Ishikawa (cell line): ENCODE data around the gene TRPV3.

Experiments used
- CEBPB ChIP-seq: IDR thresholded peaks from 2 replicates; pipeline ENCODE4 v1.6.1; 2012
- CREB1 ChIP-seq: IDR thresholded peaks from 2 replicates; pipeline ENCODE4 v1.6.1; 2012; ENCODE audit warnings: low read depth
- EGR1 ChIP-seq: IDR thresholded peaks from 2 replicates; pipeline ENCODE4 v1.6.1; 2012
- EP300 ChIP-seq: IDR thresholded peaks from 2 replicates; pipeline ENCODE4 v1.6.1; 2012; ENCODE audit warnings: borderline replicate concordance
- FOXM1 ChIP-seq: IDR thresholded peaks from 2 replicates; pipeline ENCODE4 v1.6.1; 2012; ENCODE audit warnings: low read depth, borderline replicate concordance
- NFIC ChIP-seq: IDR thresholded peaks from 2 replicates; pipeline ENCODE4 v1.6.1; 2012
- RAD21 ChIP-seq: IDR thresholded peaks from 2 replicates; pipeline ENCODE4 v1.6.1; 2012; ENCODE audit warnings: low read depth
- TAF1 ChIP-seq: IDR thresholded peaks from 2 replicates; pipeline ENCODE4 v1.6.1; 2012; ENCODE audit warnings: low read depth, mild to moderate bottlenecking
- TCF12 ChIP-seq: IDR thresholded peaks from 2 replicates; pipeline ENCODE4 v1.6.1; 2012; ENCODE audit warnings: low read depth
- TEAD4 ChIP-seq: IDR thresholded peaks from 2 replicates; pipeline ENCODE4 v1.6.1; 2012
- YY1 ChIP-seq: IDR thresholded peaks from 2 replicates; pipeline ENCODE4 v1.6.1; 2012; ENCODE audit warnings: low read depth
- ZBTB7A ChIP-seq: IDR thresholded peaks from 2 replicates; pipeline ENCODE4 v1.6.1; 2012; ENCODE audit warnings: low read depth
- TF ChIP-seq, protein P1 (sequence below): IDR thresholded peaks from 2 replicates; pipeline ENCODE4 v1.6.1; 2012
- TF ChIP-seq, protein P2 (sequence below): IDR thresholded peaks from 2 replicates; pipeline ENCODE4 v1.6.1; 2012
- TF ChIP-seq, protein P3 (sequence below): IDR thresholded peaks from 2 replicates; pipeline ENCODE4 v1.6.1; 2012; ENCODE audit warnings: low read depth, mild to moderate bottlenecking

Gene TRPV3

DNA sequence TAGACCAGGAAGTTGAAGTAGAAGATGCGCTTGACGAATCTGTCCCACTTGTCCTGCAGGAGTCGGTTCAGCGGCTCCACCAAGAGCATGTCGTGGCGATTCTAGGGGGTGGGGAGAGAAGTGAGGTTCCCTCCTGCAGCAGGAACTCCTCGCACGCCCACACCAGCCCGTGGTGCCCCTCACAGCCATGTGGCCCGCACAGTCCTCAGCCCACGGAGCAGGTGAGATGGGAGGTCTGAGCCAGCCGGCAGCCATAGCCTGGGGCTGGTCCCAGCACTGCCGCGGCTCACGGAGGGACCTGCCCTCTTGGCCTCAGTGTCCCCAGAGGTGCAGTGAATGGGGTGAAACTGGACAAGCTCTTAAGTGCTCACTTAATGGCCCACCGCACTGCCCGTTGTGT lies 28.2 kb upstream of the TRPV3 start:
- TF ChIP-seq YY1 (no peak), EP300 (no peak), EGR1 (no peak), ZBTB7A (no peak), FOXM1 (no peak), RAD21 (no peak), TEAD4 (no peak), TCF12 (no peak), TAF1 (no peak), NFIC (no peak), CEBPB (no peak), CREB1 (no peak)
- TF ChIP-seq, protein P1, sequence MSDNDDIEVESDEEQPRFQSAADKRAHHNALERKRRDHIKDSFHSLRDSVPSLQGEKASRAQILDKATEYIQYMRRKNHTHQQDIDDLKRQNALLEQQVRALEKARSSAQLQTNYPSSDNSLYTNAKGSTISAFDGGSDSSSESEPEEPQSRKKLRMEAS = no peak
- TF ChIP-seq, protein P2, sequence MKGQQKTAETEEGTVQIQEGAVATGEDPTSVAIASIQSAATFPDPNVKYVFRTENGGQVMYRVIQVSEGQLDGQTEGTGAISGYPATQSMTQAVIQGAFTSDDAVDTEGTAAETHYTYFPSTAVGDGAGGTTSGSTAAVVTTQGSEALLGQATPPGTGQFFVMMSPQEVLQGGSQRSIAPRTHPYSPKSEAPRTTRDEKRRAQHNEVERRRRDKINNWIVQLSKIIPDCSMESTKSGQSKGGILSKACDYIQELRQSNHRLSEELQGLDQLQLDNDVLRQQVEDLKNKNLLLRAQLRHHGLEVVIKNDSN = no peak
- TF ChIP-seq, protein P3, sequence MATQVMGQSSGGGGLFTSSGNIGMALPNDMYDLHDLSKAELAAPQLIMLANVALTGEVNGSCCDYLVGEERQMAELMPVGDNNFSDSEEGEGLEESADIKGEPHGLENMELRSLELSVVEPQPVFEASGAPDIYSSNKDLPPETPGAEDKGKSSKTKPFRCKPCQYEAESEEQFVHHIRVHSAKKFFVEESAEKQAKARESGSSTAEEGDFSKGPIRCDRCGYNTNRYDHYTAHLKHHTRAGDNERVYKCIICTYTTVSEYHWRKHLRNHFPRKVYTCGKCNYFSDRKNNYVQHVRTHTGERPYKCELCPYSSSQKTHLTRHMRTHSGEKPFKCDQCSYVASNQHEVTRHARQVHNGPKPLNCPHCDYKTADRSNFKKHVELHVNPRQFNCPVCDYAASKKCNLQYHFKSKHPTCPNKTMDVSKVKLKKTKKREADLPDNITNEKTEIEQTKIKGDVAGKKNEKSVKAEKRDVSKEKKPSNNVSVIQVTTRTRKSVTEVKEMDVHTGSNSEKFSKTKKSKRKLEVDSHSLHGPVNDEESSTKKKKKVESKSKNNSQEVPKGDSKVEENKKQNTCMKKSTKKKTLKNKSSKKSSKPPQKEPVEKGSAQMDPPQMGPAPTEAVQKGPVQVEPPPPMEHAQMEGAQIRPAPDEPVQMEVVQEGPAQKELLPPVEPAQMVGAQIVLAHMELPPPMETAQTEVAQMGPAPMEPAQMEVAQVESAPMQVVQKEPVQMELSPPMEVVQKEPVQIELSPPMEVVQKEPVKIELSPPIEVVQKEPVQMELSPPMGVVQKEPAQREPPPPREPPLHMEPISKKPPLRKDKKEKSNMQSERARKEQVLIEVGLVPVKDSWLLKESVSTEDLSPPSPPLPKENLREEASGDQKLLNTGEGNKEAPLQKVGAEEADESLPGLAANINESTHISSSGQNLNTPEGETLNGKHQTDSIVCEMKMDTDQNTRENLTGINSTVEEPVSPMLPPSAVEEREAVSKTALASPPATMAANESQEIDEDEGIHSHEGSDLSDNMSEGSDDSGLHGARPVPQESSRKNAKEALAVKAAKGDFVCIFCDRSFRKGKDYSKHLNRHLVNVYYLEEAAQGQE = no peak

DNA sequence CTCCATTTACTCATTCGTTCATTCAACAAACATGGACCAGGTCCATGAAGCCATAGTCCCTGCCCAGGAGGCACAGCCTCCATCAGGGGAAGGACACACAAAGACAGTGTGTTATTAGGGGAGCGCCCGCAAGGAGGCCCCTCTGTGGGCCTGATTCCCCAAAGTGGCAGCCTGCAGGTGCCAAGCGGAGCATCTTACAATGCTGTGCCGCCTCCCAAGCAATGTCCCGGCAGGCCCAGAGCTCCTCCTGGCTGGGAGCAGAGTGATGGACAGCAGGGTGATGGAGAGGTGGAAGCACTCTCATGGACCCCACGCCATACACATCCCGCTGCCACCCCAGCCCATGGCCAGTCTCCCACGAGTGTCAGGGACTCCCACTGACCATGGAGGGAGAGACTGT lies 25.8 kb upstream of the TRPV3 start:
- TF ChIP-seq TCF12 (no peak), CREB1 (no peak), NFIC (no peak), TAF1 (no peak), EGR1 (no peak), ZBTB7A (no peak), RAD21 (no peak), EP300 (no peak), CEBPB (no peak), YY1 (no peak), TEAD4 (no peak), FOXM1 (no peak)
- TF ChIP-seq, protein P2 = no peak
- TF ChIP-seq, protein P1 = no peak
- TF ChIP-seq, protein P3 = no peak

DNA sequence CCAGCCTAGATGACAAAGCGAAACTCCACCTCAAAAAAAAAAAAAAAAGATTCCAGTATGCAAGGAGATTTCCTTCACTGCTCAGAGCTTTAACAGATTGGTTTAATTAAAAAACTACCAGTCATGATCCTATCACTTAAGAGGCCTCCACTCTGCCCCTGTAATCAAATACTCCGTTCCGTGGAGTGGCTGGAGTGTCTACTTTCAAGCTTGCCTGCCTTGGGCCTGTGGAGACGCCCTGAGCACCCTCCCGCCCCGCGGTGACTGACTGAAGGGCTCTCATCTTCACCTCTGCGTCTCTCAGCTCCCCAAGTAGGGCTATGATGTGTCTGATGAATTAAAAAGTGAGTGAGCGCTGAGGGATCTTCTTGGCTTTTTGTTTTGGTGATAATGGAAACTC lies 25.3 kb upstream of the TRPV3 start:
- no peak for TF ChIP-seq YY1
- TF ChIP-seq EP300 = no peak
- no peak for TF ChIP-seq EGR1
- TF ChIP-seq, protein P1 = no peak
- no peak for TF ChIP-seq TAF1
- TF ChIP-seq, protein P2 = no peak
- no peak for TF ChIP-seq FOXM1
- no peak for TF ChIP-seq TEAD4
- TF ChIP-seq NFIC = no peak
- TF ChIP-seq RAD21 = no peak
- TF ChIP-seq CEBPB = no peak
- no peak for TF ChIP-seq TCF12
- TF ChIP-seq, protein P3 = no peak
- no peak for TF ChIP-seq CREB1
- TF ChIP-seq ZBTB7A = no peak

DNA sequence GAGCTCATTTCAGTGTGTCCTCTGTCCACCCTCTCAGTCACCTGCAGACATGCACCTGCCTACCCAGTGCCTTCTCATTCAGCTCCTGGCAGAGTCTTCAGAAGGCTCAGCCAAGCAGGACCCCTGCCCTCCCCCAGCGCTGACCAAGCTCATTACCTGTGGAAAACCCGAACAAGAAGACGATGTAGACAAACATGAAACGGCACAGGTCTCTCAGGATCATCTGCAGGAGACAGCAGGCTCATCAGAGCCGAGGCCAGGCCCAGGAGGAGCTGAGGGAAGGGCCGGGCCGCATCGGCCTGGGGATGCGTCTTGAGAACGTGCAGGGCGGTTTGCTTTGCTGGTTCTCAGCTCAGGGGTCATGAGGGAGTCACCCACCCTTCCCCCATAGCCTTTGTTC lies 19.4 kb upstream of the TRPV3 start:
- TF ChIP-seq, protein P1 = no peak
- no peak for TF ChIP-seq TAF1
- TF ChIP-seq YY1 = no peak
- TF ChIP-seq, protein P2 = no peak
- no peak for TF ChIP-seq RAD21
- no peak for TF ChIP-seq TCF12
- no peak for TF ChIP-seq CEBPB
- TF ChIP-seq EGR1 = no peak
- TF ChIP-seq CREB1 = no peak
- TF ChIP-seq FOXM1 = no peak
- no peak for TF ChIP-seq TEAD4
